AG09309 (cell line): ENCODE measurements around the gene NFATC2.

Experiments
- DNase-seq: peaks from one replicate; pipeline ENCODE4 v3.0.0-alpha.2; 2010; ENCODE audit warnings: low read depth
- H3K4me3 ChIP-seq: 2 replicates; pipeline ENCODE4 v1.5.1; 2011; ENCODE audit warnings: mild to moderate bottlenecking, low read depth, low read length, moderate library complexity; ENCODE audit not compliant: control insufficient read depth
- TF ChIP-seq, protein P1 (sequence below): IDR thresholded peaks from 2 replicates; pipeline ENCODE4 v1.5.1; 2011; ENCODE audit warnings: mild to moderate bottlenecking, low read depth, low read length, inconsistent platforms; ENCODE audit not compliant: insufficient read depth, control insufficient read depth; ENCODE audit errors: missing control alignments

Gene NFATC2

GRCh38 chr20:51382986-51383821 lies 159.3 kb downstream of the NFATC2 start:
- TF ChIP-seq, protein P1, sequence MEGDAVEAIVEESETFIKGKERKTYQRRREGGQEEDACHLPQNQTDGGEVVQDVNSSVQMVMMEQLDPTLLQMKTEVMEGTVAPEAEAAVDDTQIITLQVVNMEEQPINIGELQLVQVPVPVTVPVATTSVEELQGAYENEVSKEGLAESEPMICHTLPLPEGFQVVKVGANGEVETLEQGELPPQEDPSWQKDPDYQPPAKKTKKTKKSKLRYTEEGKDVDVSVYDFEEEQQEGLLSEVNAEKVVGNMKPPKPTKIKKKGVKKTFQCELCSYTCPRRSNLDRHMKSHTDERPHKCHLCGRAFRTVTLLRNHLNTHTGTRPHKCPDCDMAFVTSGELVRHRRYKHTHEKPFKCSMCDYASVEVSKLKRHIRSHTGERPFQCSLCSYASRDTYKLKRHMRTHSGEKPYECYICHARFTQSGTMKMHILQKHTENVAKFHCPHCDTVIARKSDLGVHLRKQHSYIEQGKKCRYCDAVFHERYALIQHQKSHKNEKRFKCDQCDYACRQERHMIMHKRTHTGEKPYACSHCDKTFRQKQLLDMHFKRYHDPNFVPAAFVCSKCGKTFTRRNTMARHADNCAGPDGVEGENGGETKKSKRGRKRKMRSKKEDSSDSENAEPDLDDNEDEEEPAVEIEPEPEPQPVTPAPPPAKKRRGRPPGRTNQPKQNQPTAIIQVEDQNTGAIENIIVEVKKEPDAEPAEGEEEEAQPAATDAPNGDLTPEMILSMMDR, result no peak
- DNase-seq, result no peak
- no peak overlapping the region for H3K4me3 ChIP-seq

- H3K4me3 ChIP-seq, result no peak overlapping the region
- DNase-seq, result no peak
- TF ChIP-seq, protein P1, result no peak
These were observed 160.2 kb downstream of the NFATC2 start for GRCh38 chr20:51382111-51382985.

DNA sequence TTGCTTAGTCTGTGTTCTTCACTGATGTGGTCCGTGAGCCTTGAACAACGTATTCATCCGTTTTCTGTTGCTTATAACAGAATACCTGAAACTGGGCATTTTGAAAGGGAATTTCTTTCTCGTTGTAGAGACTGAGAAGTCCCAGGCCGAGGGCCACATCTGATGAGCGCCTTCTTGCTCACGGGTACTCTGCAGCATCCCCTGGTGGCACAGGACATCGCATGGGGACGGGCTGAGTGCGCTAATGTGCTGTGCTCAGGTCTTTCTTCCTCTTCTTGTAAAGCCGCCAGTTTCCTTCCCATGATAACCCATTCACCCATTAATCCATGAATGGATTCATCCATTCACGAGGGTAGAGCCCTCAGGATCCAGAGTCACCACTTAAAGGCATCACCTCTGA lies 161.0 kb downstream of the NFATC2 start:
- no peak overlapping the region for H3K4me3 ChIP-seq
- TF ChIP-seq, protein P1, result no peak
- no peak for DNase-seq

DNA sequence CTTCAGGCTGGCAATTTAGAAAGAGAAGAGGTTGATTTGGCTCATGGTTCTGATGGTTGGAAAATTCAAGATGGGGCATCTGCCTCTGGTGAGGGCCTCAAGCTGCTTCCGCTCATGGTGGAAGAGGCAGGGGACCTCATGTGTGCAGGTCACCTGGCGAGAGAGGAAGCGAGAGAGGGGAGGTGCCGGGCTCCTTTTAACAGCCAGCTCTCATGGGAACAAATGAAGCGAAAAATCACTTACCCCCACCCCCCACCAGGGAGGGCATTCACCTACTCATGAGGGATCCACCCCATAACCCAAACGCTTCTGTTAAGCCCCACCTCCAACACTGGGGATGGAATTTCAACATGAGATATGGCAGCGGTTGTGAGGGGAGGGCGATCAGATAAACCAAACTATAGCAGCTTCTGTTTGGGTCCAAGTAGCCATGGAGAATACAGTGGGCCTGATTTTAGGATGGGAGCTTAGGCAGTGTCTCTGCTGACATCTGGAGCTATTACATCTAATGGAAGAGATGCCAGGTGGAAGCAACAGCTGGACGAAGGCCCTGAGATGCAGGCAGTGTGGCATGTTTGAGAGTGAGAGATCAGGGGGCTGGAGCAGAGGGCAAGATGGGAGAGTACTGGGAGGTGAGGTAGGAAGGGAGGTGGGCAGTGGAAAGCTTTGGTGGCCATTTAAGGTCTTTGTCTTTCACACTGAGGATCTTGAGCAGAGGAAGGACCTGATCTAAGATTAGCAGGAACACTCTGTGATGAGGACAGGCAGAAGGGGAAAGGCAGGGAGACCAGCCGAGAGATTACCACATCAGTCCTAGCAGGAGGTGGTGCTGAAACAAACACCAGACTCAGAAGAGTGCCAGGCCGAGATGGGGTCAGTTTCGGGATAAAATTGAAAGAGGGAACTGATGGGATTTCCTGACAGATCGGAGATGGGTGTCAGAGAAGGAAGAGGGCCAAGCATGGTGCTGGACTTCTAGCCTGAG lies 161.8 kb downstream of the NFATC2 start:
- no peak overlapping the region for H3K4me3 ChIP-seq
- TF ChIP-seq, protein P1, result no peak
- no peak for DNase-seq

DNA sequence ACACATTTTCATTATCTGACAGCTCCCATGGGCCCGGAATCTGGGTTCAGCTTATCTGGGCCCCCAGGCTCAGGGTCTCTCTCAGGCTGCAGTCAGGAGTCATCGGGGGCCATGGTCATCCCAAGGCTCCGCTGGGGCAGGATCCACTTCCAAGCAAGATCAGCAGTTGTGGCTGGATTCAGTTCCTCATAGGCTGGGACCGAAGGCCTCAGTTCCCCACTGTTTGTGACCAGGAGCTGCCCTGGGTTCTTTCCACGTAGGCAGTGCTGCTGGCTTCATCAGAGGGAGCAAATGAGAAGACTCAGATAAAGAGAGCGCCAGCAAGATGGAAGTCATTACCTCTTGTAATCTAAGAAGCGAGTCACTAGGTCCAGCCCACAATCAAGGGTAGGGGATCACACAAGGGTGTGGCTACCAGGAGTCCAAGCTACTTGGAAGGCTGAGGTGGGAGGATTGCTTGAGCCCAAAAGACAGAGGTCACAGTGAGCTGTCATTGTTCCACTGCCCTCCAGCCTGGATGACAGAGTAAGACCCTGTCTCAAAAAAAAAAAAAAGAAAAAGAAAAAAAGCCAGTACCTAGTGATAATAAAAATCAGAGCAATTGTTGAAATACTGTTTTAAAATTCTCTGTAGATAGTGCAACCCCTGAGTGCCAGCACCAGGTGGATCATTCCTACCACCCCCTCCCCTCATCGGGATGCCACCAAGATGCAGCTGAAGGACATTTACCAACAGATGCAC lies 162.7 kb downstream of the NFATC2 start:
- TF ChIP-seq, protein P1, result no peak
- no peak overlapping the region for H3K4me3 ChIP-seq
- DNase-seq, result no peak
